OCI-LY3 (cell line): ENCODE measurements around the gene INSYN2A.

Experiments
- H2AFZ ChIP-seq: fragments of 200-600, 300-600 bp; shearing (Covaris generic); 2 replicates; pipeline ENCODE4 v1.6.0; 2014; ENCODE audit warnings: antibody characterized with exemption, low read depth, low read length
- H3K27ac ChIP-seq: fragments of 200-600, 300-600 bp; sonication (generic); 2 replicates; pipeline ENCODE4 v1.5.1; 2014; ENCODE audit warnings: mild to moderate bottlenecking, low read length, moderate library complexity, mixed read lengths
- H3K27me3 ChIP-seq: fragments of 200-600, 300-600 bp; sonication (generic); 2 replicates; pipeline ENCODE4 v1.6.1; 2014; ENCODE audit warnings: low read depth, low read length, mixed read lengths
- H3K36me3 ChIP-seq: fragments of 200-600, 300-600 bp; sonication (generic); replicated peaks from 2 replicates; pipeline ENCODE3; 2014; ENCODE audit warnings: low read depth, low read length, mixed read lengths
- H3K4me1 ChIP-seq: fragments of 300-600, 200-600 bp; sonication (generic); 2 replicates; pipeline ENCODE4 v1.6.1; 2014; ENCODE audit warnings: low read length, mixed read lengths
- H3K4me2 ChIP-seq: fragments of 200-600, 300-600 bp; sonication (generic); 2 replicates; pipeline ENCODE4 v1.6.1; 2014; ENCODE audit warnings: low read length, mixed read lengths
- H3K4me3 ChIP-seq: fragments of 300-600, 200-600 bp; sonication (generic); 2 replicates; pipeline ENCODE4 v1.5.1; 2014; ENCODE audit warnings: antibody characterized with exemption, mild to moderate bottlenecking, low read length, moderate library complexity
- H3K79me2 ChIP-seq: fragments of 300-600, 200-600 bp; shearing (Covaris generic); 2 replicates; pipeline ENCODE4 v1.6.1; 2014; ENCODE audit warnings: mild to moderate bottlenecking, low read length, mixed read lengths
- H3K9ac ChIP-seq: fragments of 300-600, 200-600 bp; shearing (Covaris generic); 2 replicates; pipeline ENCODE4 v1.6.0; 2014; ENCODE audit warnings: mild to moderate bottlenecking, low read length, moderate library complexity
- H3K9me3 ChIP-seq: fragments of 200-600, 300-600 bp; shearing (Covaris generic); 2 replicates; pipeline ENCODE4 v1.6.1; 2014; ENCODE audit warnings: low read length, mixed read lengths; ENCODE audit not compliant: insufficient read depth
- H4K20me1 ChIP-seq: fragments of 200-600, 300-600 bp; sonication (generic); 2 replicates; pipeline ENCODE4 v1.6.1; 2016; ENCODE audit warnings: low read length, mixed read lengths; ENCODE audit not compliant: insufficient read depth
- CTCF ChIP-seq: fragments of 200-600, 300-600 bp; sonication (generic); IDR thresholded peaks from 2 replicates; pipeline ENCODE4 v1.5.1; 2014; ENCODE audit warnings: antibody characterized with exemption, low read length, low read depth
- EZH2phosphoT487 ChIP-seq: fragments of 200-600 bp; shearing (Covaris generic); IDR thresholded peaks from 2 replicates; pipeline ENCODE4 v1.6.1; 2018; ENCODE audit warnings: antibody characterized with exemption, mixed run types, low read depth

The INSYN2A gene

GRCh38 chr10:127161482-127161881 is 34.9 kb downstream of the INSYN2A start:
- TF ChIP-seq CTCF (no peak), EZH2phosphoT487 (no peak)
- Histone ChIP-seq H3K4me2 (no peak overlapping the region), H4K20me1 (no peaks in the 10 kb centered on the region), H3K4me3 (no peak overlapping the region), H3K9me3 (no peaks in the 10 kb centered on the region), H3K79me2 (no peaks in the 10 kb centered on the region), H3K4me1 (no peaks in the 10 kb centered on the region), H3K27me3 (no peaks in the 10 kb centered on the region), H3K27ac (no peak overlapping the region), H3K9ac (no peak overlapping the region), H3K36me3 (no peaks in the 10 kb centered on the region), H2AFZ (no peak overlapping the region)

GRCh38 chr10:127159648-127160245 is 36.6 kb downstream of the INSYN2A start:
- Histone ChIP-seq H3K9me3 (no peaks in the 10 kb centered on the region), H3K4me3 (no peak overlapping the region), H3K4me1 (no peaks in the 10 kb centered on the region), H3K4me2 (no peak overlapping the region), H3K79me2 (no peaks in the 10 kb centered on the region), H2AFZ (no peak overlapping the region), H3K36me3 (no peaks in the 10 kb centered on the region), H3K27me3 (no peaks in the 10 kb centered on the region), H4K20me1 (no peaks in the 10 kb centered on the region), H3K9ac (no peak overlapping the region), H3K27ac (no peak overlapping the region)
- TF ChIP-seq CTCF = no peak
- no peak for TF ChIP-seq EZH2phosphoT487

GRCh38 chr10:127158662-127159061 is 37.7 kb downstream of the INSYN2A start:
- Histone ChIP-seq H3K27ac (no peak overlapping the region), H3K4me2 (no peak overlapping the region), H3K4me1 (no peaks in the 10 kb centered on the region), H3K9ac (no peak overlapping the region), H3K9me3 (no peaks in the 10 kb centered on the region), H4K20me1 (no peaks in the 10 kb centered on the region), H3K27me3 (no peaks in the 10 kb centered on the region), H2AFZ (no peak overlapping the region), H3K79me2 (no peaks in the 10 kb centered on the region), H3K36me3 (no peaks in the 10 kb centered on the region), H3K4me3 (no peak overlapping the region)
- TF ChIP-seq CTCF (no peak), EZH2phosphoT487 (no peak)

- Histone ChIP-seq H3K27ac (no peak overlapping the region), H3K36me3 (no peaks in the 10 kb centered on the region), H3K27me3 (no peaks in the 10 kb centered on the region), H3K4me2 (no peak overlapping the region), H3K9me3 (no peaks in the 10 kb centered on the region), H3K4me1 (no peaks in the 10 kb centered on the region), H3K4me3 (no peak overlapping the region), H3K9ac (no peak overlapping the region), H3K79me2 (no peaks in the 10 kb centered on the region), H4K20me1 (no peaks in the 10 kb centered on the region), H2AFZ (no peak overlapping the region)
- no peak for TF ChIP-seq CTCF
- TF ChIP-seq EZH2phosphoT487 = no peak
Observed at GRCh38 chr10:127157506-127158200, 38.7 kb downstream of the INSYN2A start.
